Endothelial cell of umbilical vein (primary cell): ENCODE results near the gene PAX2.

Experiments used
- CTCF ChIP-seq, 2 donors: IDR thresholded peaks; 1 replicate in 1 of 2; 2 replicates in 1 of 2; pipeline ENCODE4 v1.5.1; 2011; ENCODE audit warnings: low read length in 2 of 2, mild to moderate bottlenecking in 2 of 2, moderate library complexity in 2 of 2, control low read depth in 1 of 2, inconsistent platforms in 1 of 2, low read depth in 1 of 2; ENCODE audit not compliant: insufficient read depth in 1 of 2; ENCODE audit errors: extremely low read depth in 1 of 2
- EZH2 ChIP-seq: IDR thresholded peaks from 2 replicates; pipeline ENCODE4 v1.6.1; 2012; ENCODE audit warnings: borderline replicate concordance, low read depth, mild to moderate bottlenecking, moderate library complexity, low read length, inconsistent platforms; ENCODE audit not compliant: severe bottlenecking
- FOS ChIP-seq: IDR thresholded peaks from 2 replicates; pipeline ENCODE4 v1.6.1; 2011; ENCODE audit warnings: mild to moderate bottlenecking, low read length, moderate library complexity, borderline replicate concordance; ENCODE audit not compliant: insufficient read depth
- GATA2 ChIP-seq: IDR thresholded peaks from 2 replicates; pipeline ENCODE4 v1.7.0; 2011; ENCODE audit warnings: low read depth, mild to moderate bottlenecking, moderate library complexity, mixed read lengths, low read length; ENCODE audit not compliant: insufficient read length, insufficient read depth
- MAX ChIP-seq: IDR thresholded peaks from 2 replicates; pipeline ENCODE4 v1.6.1; 2011; ENCODE audit not compliant: insufficient read depth, insufficient read length

- no peak for TF ChIP-seq CTCF (IDR thresholded peaks at IDR 0.05; ENCODE audit: extremely low read depth in 1 of 2, insufficient read depth in 1 of 2, low read depth in 1 of 2, low read length in 2 of 2)
- no peak for TF ChIP-seq MAX
- no peak for TF ChIP-seq GATA2
- TF ChIP-seq FOS, result no peak
- TF ChIP-seq EZH2, result no peak
Measured at GRCh38 chr10:100803908-100804307, 58.5 kb downstream of the PAX2 start.
